Trophoblast cell (in vitro differentiated cells and primary cell): ENCODE data around the gene CST5.

Experiments
- DNase-seq, 2 donors: peaks; one replicate each; pipeline ENCODE4 v3.0.0-alpha.2; 2016
- H2AFZ ChIP-seq: 2 replicates; pipeline ENCODE4 v1.6.1; 2013; ENCODE audit warnings: low read length, moderate library complexity, mild to moderate bottlenecking; ENCODE audit not compliant: insufficient read depth, poor library complexity
- H2AK5ac ChIP-seq: 2 replicates; pipeline ENCODE4 v1.6.1; 2013; ENCODE audit warnings: mild to moderate bottlenecking, low read length
- H2BK120ac ChIP-seq: 2 replicates; pipeline ENCODE4 v1.6.1; 2013; ENCODE audit warnings: low read length, mild to moderate bottlenecking, moderate library complexity; ENCODE audit not compliant: insufficient read depth, poor library complexity
- H2BK12ac ChIP-seq: 2 replicates; pipeline ENCODE4 v1.6.1; 2013; ENCODE audit warnings: mild to moderate bottlenecking, low read length, moderate library complexity
- H2BK5ac ChIP-seq: 2 replicates; pipeline ENCODE4 v1.6.1; 2013; ENCODE audit warnings: low read length, low read depth, moderate library complexity, mild to moderate bottlenecking; ENCODE audit not compliant: poor library complexity
- H3K14ac ChIP-seq: 2 replicates; pipeline ENCODE4 v1.6.1; 2013; ENCODE audit warnings: mild to moderate bottlenecking, low read length
- H3K18ac ChIP-seq: 2 replicates; pipeline ENCODE4 v1.6.1; 2013; ENCODE audit warnings: mild to moderate bottlenecking, low read length
- H3K23ac ChIP-seq: 2 replicates; pipeline ENCODE4 v1.6.1; 2013; ENCODE audit warnings: low read length
- H3K27ac ChIP-seq: 2 replicates; pipeline ENCODE4 v1.5.1; 2013; ENCODE audit warnings: low read depth, mild to moderate bottlenecking, inconsistent platforms, low read length, moderate library complexity
- H3K27me3 ChIP-seq: 2 replicates; pipeline ENCODE4 v1.6.1; 2013; ENCODE audit warnings: inconsistent platforms, mild to moderate bottlenecking, low read length, moderate library complexity; ENCODE audit not compliant: insufficient read depth
- H3K36me3 ChIP-seq, 2 experiments: 1 replicate in 1 of 2; 2 replicates in 1 of 2; pipeline ENCODE4 v1.6.1; 2013; ENCODE audit warnings: low read length in 2 of 2, mild to moderate bottlenecking in 2 of 2, moderate library complexity in 1 of 2; ENCODE audit not compliant: insufficient read depth in 2 of 2, control insufficient read depth in 1 of 2
- H3K4ac ChIP-seq: 2 replicates; pipeline ENCODE4 v1.6.1; 2013; ENCODE audit warnings: low read depth, mild to moderate bottlenecking, low read length, moderate library complexity
- H3K4me1 ChIP-seq, 2 experiments: 1 replicate in 1 of 2; 2 replicates in 1 of 2; pipeline ENCODE4 v1.6.1; 2013; ENCODE audit warnings: low read length in 2 of 2, mild to moderate bottlenecking in 2 of 2, moderate library complexity in 1 of 2; ENCODE audit not compliant: insufficient read depth in 2 of 2, control insufficient read depth in 1 of 2
- H3K4me2 ChIP-seq: 2 replicates; pipeline ENCODE4 v1.6.1; 2013; ENCODE audit warnings: inconsistent platforms, mild to moderate bottlenecking, low read length, moderate library complexity
- H3K4me3 ChIP-seq: 2 replicates; pipeline ENCODE4 v1.5.1; 2013; ENCODE audit warnings: mild to moderate bottlenecking, low read depth, low read length, inconsistent platforms
- H3K79me1 ChIP-seq: one replicate; pipeline ENCODE4 v1.6.1; 2013; ENCODE audit warnings: low read length
- H3K79me2 ChIP-seq: 2 replicates; pipeline ENCODE4 v1.6.1; 2013; ENCODE audit warnings: low read length, mild to moderate bottlenecking; ENCODE audit not compliant: control insufficient read depth, insufficient read depth, poor library complexity
- H3K9ac ChIP-seq: 2 replicates; pipeline ENCODE4 v1.6.1; 2013; ENCODE audit warnings: mild to moderate bottlenecking, low read length
- H3K9me3 ChIP-seq: 2 replicates; pipeline ENCODE4 v1.6.1; 2013; ENCODE audit warnings: low read depth, mild to moderate bottlenecking, control low read depth, inconsistent platforms, low read length; ENCODE audit not compliant: insufficient read depth
- H4K12ac ChIP-seq: 2 replicates; pipeline ENCODE4 v1.6.1; 2013; ENCODE audit warnings: low read depth, mild to moderate bottlenecking, low read length, moderate library complexity
- H4K8ac ChIP-seq: 2 replicates; pipeline ENCODE4 v1.6.1; 2013; ENCODE audit warnings: low read depth, mild to moderate bottlenecking, low read length, moderate library complexity
- H4K91ac ChIP-seq: one replicate; pipeline ENCODE4 v1.6.1; 2013; ENCODE audit warnings: low read depth, mild to moderate bottlenecking, low read length, moderate library complexity
- WGBS: extraction: QIAGEN DNeasy Blood & Tissue Kit; methylation state at CpG from one replicate; pipeline ENCODE4 v1.1.7; 2013; ENCODE audit warnings: missing lambda C conversion rate; ENCODE audit not compliant: insufficient read length, insufficient coverage; ENCODE audit errors: extremely low coverage; 5-methylcytosine and 5-hydroxymethylcytosine counted together

CST5 gene

DNA sequence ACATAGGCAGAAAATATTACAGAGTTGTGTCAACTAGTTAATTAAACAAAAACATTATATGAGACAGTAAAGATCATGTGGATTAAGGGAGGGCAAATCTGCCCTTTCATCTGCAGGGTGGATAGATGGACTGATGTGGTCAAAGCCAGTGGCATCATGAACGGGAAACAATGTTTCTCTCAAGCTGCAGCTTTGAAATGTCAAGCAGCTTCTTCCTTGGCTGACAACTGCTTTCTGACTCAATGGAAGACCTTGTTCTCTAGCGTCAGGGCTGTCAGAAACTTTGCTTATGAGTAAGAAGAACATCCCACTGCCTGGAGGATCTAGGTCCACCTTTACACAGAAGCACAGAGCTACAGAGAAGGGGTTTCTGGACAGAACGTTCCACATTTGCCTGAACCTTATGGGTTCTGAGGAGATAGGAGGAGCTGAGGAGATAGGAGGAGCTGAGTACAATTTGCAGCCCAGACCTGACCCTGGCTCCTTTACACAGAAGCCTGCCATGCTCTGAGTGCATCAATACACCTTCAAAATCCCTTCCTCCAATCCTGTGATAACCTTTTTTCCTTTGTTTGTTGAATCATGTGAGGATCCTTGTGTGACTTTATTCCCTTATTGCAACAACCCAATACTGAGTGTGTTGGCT, 6.1 kb downstream of the CST5 start:
- no peak overlapping the region for H3K27ac ChIP-seq

DNA sequence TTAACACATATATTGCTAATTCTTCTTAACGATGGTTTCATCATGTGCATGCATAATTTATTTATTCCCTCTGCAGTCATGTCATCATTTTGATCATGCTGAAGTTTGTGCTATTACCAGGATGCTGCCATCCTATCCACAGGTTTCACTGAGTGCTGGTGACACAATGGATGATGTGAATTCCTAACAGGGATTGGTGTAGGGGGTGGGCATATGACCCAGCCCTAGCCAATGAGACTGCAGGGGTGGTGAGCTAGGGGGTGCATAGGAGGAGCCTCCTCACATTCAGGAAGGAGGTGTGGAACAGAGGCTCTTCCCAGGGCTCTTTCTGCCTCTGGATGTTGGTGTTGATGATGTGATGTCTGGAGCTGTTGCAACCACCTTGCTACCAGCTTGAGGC, 7.5 kb downstream of the CST5 start:
- H4K91ac ChIP-seq = no peak overlapping the region
- WGBS = no CpG with 5 or more reads among the region's 1 CpG

More for the DNA sequence above, 6.1 kb downstream of the CST5 start:
- H3K79me2 ChIP-seq = no peaks in the 10 kb centered on the region
- H3K27me3 ChIP-seq = no peaks in the 10 kb centered on the region
- no peak overlapping the region for H4K12ac ChIP-seq
- no peaks in the 10 kb centered on the region for H3K79me1 ChIP-seq
- H4K8ac ChIP-seq = no peak overlapping the region
- H3K14ac ChIP-seq = no peak overlapping the region
- no peak overlapping the region for H4K91ac ChIP-seq
- H3K4me2 ChIP-seq = no peak overlapping the region
- H3K23ac ChIP-seq = no peak overlapping the region
- WGBS = no CpG with 5 or more reads among the region's 3 CpGs
- no peaks in the 10 kb centered on the region for H3K36me3 ChIP-seq
- H3K4ac ChIP-seq = no peak overlapping the region
- DNase-seq = no peak
- H2BK120ac ChIP-seq = no peak overlapping the region
- no peak overlapping the region for H3K4me3 ChIP-seq
- no peak overlapping the region for H3K9ac ChIP-seq
- no peaks in the 10 kb centered on the region for H3K4me1 ChIP-seq
- H3K9me3 ChIP-seq = no peaks in the 10 kb centered on the region
- no peak overlapping the region for H2BK5ac ChIP-seq
- no peak overlapping the region for H2AFZ ChIP-seq
- H2BK12ac ChIP-seq = no peak overlapping the region
- H3K18ac ChIP-seq = no peak overlapping the region
- no peak overlapping the region for H2AK5ac ChIP-seq

DNA sequence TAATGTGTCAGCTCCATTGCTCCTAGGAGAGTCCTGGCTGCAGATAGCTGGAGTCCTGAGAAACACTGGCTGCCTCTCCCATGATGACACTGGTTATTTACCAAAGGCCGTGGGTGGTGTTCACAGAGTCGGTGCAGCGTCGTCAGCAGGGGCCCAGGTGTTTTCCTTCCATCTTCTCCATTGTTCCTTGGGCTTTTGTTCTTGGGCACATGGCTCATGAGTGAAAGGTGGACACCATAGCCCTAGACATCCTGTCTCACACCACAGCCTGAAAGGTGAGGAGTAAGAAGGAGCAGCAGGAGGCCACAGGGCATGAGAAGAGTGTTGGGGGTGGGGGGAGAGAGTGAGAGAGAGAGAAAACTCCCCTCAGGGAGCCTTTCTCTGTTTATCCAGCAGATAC, 9.1 kb downstream of the CST5 start:
- Histone ChIP-seq H4K91ac (no peak overlapping the region), H3K14ac (no peak overlapping the region), H2AK5ac (no peak overlapping the region), H3K4me1 (no peaks in the 10 kb centered on the region), H3K18ac (no peak overlapping the region), H3K27ac (no peak overlapping the region), H2BK12ac (no peak overlapping the region), H2BK120ac (no peak overlapping the region), H4K8ac (no peak overlapping the region), H3K36me3 (no peaks in the 10 kb centered on the region), H2BK5ac (no peak overlapping the region), H3K79me2 (no peaks in the 10 kb centered on the region), H3K9me3 (no peaks in the 10 kb centered on the region), H3K4me3 (no peak overlapping the region), H3K4me2 (no peak overlapping the region), H2AFZ (no peak overlapping the region), H3K23ac (no peak overlapping the region), H3K4ac (no peak overlapping the region), H3K27me3 (no peaks in the 10 kb centered on the region), H4K12ac (no peak overlapping the region), H3K79me1 (no peaks in the 10 kb centered on the region), H3K9ac (no peak overlapping the region)
- DNase-seq = no peak
- WGBS = no CpG with 5 or more reads among the region's 4 CpGs

More for the DNA sequence above, 7.5 kb downstream of the CST5 start:
- Histone ChIP-seq H2BK12ac (no peak overlapping the region), H3K36me3 (no peaks in the 10 kb centered on the region), H2BK5ac (no peak overlapping the region), H3K4ac (no peak overlapping the region), H3K79me1 (no peaks in the 10 kb centered on the region), H3K9ac (no peak overlapping the region), H3K4me2 (no peak overlapping the region), H2BK120ac (no peak overlapping the region), H3K4me3 (no peak overlapping the region), H3K18ac (no peak overlapping the region), H3K9me3 (no peaks in the 10 kb centered on the region), H3K27me3 (no peaks in the 10 kb centered on the region), H3K79me2 (no peaks in the 10 kb centered on the region), H3K23ac (no peak overlapping the region), H2AFZ (no peak overlapping the region), H4K8ac (no peak overlapping the region), H3K4me1 (no peaks in the 10 kb centered on the region), H2AK5ac (no peak overlapping the region), H3K27ac (no peak overlapping the region), H4K12ac (no peak overlapping the region), H3K14ac (no peak overlapping the region)
- DNase-seq = no peak

DNA sequence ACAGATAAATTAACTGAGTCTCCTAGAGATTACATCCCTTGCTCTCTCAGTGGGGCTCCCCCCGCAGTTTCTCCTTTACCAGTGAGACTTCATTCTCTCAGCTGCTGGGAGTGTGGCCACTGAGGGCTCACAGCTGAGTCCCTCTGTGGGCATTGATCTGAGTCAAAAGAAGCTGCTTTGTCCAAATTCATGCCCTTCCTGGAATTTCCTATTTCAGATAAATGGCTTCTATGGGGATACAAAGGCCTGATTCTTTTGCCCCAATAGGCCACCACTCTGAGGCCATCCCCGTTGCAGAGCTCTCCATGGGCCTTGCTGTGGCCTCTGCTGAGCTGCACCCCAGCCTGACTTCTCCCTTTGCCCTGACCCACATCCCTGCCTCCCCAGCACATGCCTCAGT, 10.0 kb downstream of the CST5 start:
- no CpG with 5 or more reads among the region's 2 CpGs for WGBS
- no peak overlapping the region for H4K91ac ChIP-seq
- H2AK5ac ChIP-seq = no peak overlapping the region
- H3K4ac ChIP-seq = no peak overlapping the region
- H2BK120ac ChIP-seq = no peak overlapping the region
- no peak overlapping the region for H3K27ac ChIP-seq
- H3K9ac ChIP-seq = no peak overlapping the region
- no peaks in the 10 kb centered on the region for H3K79me1 ChIP-seq
- no peak overlapping the region for H4K8ac ChIP-seq
- no peak for DNase-seq
- no peak overlapping the region for H2AFZ ChIP-seq
- no peaks in the 10 kb centered on the region for H3K9me3 ChIP-seq
- H3K36me3 ChIP-seq = no peaks in the 10 kb centered on the region
- no peak overlapping the region for H3K18ac ChIP-seq
- H2BK5ac ChIP-seq = no peak overlapping the region
- no peaks in the 10 kb centered on the region for H3K4me1 ChIP-seq
- no peak overlapping the region for H3K23ac ChIP-seq
- H3K27me3 ChIP-seq = no peaks in the 10 kb centered on the region
- no peaks in the 10 kb centered on the region for H3K79me2 ChIP-seq
- H3K4me2 ChIP-seq = no peak overlapping the region
- H2BK12ac ChIP-seq = no peak overlapping the region
- no peak overlapping the region for H4K12ac ChIP-seq
- H3K14ac ChIP-seq = no peak overlapping the region
- no peak overlapping the region for H3K4me3 ChIP-seq
